Measurements from ENCODE around the gene ETNPPL. TPM values are rescaled to one million over a fixed set of nuclear protein-coding genes. Genes with fewer than 3 reads are reported as not detected.
"Not testable (repeated sequence)": the region's sequence is repeated elsewhere in the genome, so short reads cannot be mapped to it uniquely, and the experiment has no call there.

Gene ETNPPL
- polyA plus RNA-seq, 1 donor from 2014 or later = 0.45 TPM

DNA sequence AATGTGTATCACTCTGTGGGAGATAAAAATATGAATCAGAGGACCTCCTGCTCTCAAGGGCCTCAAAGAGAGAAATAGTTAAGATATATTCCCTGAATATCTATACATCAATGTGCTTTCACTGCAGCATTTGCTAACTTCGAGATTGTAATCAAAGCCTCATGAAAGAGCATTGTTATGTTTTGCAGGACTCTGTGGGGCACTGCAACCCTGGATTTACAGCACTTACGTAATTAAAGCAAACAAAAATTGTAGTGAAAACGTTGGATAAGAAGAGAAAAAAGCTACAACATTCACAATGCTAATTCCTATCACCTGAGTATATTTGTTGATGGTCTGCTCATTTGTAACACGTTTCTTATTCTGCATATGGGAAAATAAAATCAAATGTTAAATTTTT is 48.0 kb downstream of the ETNPPL start:
- no peaks in the 10 kb centered on the region for H3K27me3 ChIP-seq (ENCODE audit: insufficient read depth, low read depth, low read length)
- no peaks in the 10 kb centered on the region for H3K36me3 ChIP-seq (ENCODE audit: insufficient read depth, low read length)
- H3K27ac ChIP-seq (ENCODE audit: low read length) = no peak overlapping the region
- no peaks in the 10 kb centered on the region for H3K9me2 ChIP-seq (ENCODE audit: insufficient read depth, low read length)
- H2AFZ ChIP-seq (ENCODE audit: low read depth, low read length) = no peak overlapping the region
- H3K79me2 ChIP-seq (replicated peaks; ENCODE audit: insufficient read depth, low read length) = no peaks in the 10 kb centered on the region
- no peaks in the 10 kb centered on the region for H4K20me1 ChIP-seq (ENCODE audit: insufficient read depth)
- H3K4me3 ChIP-seq (ENCODE audit: low read length) = no peak overlapping the region
- H3K9ac ChIP-seq (ENCODE audit: low read length) = no peak overlapping the region
- H3F3A ChIP-seq (ENCODE audit: insufficient read depth, low read length, poor library complexity, severe bottlenecking) = no peaks in the 10 kb centered on the region
- H3K9me3 ChIP-seq (ENCODE audit: low read length) = no peaks in the 10 kb centered on the region
- TF ChIP-seq EP300 (conservative IDR thresholded peaks at IDR 0.05; ENCODE audit: poor library complexity, severe bottlenecking) = no peak
- no peak for TF ChIP-seq EZH2 (IDR thresholded peaks at IDR 0.05; ENCODE audit: borderline replicate concordance, insufficient read depth, low read length, poor library complexity, severe bottlenecking)
- TF ChIP-seq RAD21 (conservative IDR thresholded peaks at IDR 0.05) = no peak
- TF ChIP-seq REST (IDR thresholded peaks at IDR 0.05; ENCODE audit: borderline replicate concordance) = no peak
- TF ChIP-seq TAF1 (IDR thresholded peaks at IDR 0.05; ENCODE audit: low read depth) = no peak
- no peak for TF ChIP-seq SMC3 (conservative IDR thresholded peaks at IDR 0.05; ENCODE audit: poor library complexity)
- TF ChIP-seq POLR2AphosphoS5 (IDR thresholded peaks at IDR 0.05) = no peak
- TF ChIP-seq, protein P1, sequence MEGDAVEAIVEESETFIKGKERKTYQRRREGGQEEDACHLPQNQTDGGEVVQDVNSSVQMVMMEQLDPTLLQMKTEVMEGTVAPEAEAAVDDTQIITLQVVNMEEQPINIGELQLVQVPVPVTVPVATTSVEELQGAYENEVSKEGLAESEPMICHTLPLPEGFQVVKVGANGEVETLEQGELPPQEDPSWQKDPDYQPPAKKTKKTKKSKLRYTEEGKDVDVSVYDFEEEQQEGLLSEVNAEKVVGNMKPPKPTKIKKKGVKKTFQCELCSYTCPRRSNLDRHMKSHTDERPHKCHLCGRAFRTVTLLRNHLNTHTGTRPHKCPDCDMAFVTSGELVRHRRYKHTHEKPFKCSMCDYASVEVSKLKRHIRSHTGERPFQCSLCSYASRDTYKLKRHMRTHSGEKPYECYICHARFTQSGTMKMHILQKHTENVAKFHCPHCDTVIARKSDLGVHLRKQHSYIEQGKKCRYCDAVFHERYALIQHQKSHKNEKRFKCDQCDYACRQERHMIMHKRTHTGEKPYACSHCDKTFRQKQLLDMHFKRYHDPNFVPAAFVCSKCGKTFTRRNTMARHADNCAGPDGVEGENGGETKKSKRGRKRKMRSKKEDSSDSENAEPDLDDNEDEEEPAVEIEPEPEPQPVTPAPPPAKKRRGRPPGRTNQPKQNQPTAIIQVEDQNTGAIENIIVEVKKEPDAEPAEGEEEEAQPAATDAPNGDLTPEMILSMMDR (IDR thresholded peaks at IDR 0.05; ENCODE audit: poor library complexity, severe bottlenecking) = no peak
- TF ChIP-seq MXI1 (conservative IDR thresholded peaks at IDR 0.05; ENCODE audit: poor library complexity, severe bottlenecking) = no peak
- no peak overlapping the region for H3K4me2 ChIP-seq (ENCODE audit: low read length)

- H3K9me2 ChIP-seq (ENCODE audit: insufficient read depth, low read length); H3K4me3 ChIP-seq (ENCODE audit: low read length); H3K9me3 ChIP-seq (ENCODE audit: low read length); H3K36me3 ChIP-seq (ENCODE audit: insufficient read depth, low read length); H3K9ac ChIP-seq (ENCODE audit: low read length); H3F3A ChIP-seq (ENCODE audit: insufficient read depth, low read length, poor library complexity, severe bottlenecking); H2AFZ ChIP-seq (ENCODE audit: low read depth, low read length); H3K4me2 ChIP-seq (ENCODE audit: low read length); H4K20me1 ChIP-seq (ENCODE audit: insufficient read depth); H3K79me2 ChIP-seq (replicated peaks; ENCODE audit: insufficient read depth, low read length); H3K27me3 ChIP-seq (ENCODE audit: insufficient read depth, low read depth, low read length); H3K27ac ChIP-seq (ENCODE audit: low read length): not testable (repeated sequence)
These were observed 52.3 kb downstream of the ETNPPL start for GRCh38 chr4:108710578-108710977.

- no peaks in the 10 kb centered on the region for H3K27me3 ChIP-seq (ENCODE audit: insufficient read depth, low read depth, low read length)
- H3K4me3 ChIP-seq (ENCODE audit: low read length) = no peak overlapping the region
- H3F3A ChIP-seq (ENCODE audit: insufficient read depth, low read length, poor library complexity, severe bottlenecking) = no peaks in the 10 kb centered on the region
- H3K27ac ChIP-seq (ENCODE audit: low read length) = no peak overlapping the region
- no peaks in the 10 kb centered on the region for H4K20me1 ChIP-seq (ENCODE audit: insufficient read depth)
- H3K79me2 ChIP-seq (replicated peaks; ENCODE audit: insufficient read depth, low read length) = no peaks in the 10 kb centered on the region
- no peak overlapping the region for H2AFZ ChIP-seq (ENCODE audit: low read depth, low read length)
- no peak overlapping the region for H3K4me2 ChIP-seq (ENCODE audit: low read length)
- no peaks in the 10 kb centered on the region for H3K36me3 ChIP-seq (ENCODE audit: insufficient read depth, low read length)
- no peaks in the 10 kb centered on the region for H3K9me3 ChIP-seq (ENCODE audit: low read length)
- no peak overlapping the region for H3K9ac ChIP-seq (ENCODE audit: low read length)
- no peaks in the 10 kb centered on the region for H3K9me2 ChIP-seq (ENCODE audit: insufficient read depth, low read length)
- TF ChIP-seq, protein P1 (IDR thresholded peaks at IDR 0.05; ENCODE audit: poor library complexity, severe bottlenecking) = no peak
- TF ChIP-seq EZH2 (IDR thresholded peaks at IDR 0.05; ENCODE audit: borderline replicate concordance, insufficient read depth, low read length, poor library complexity, severe bottlenecking) = no peak
- no peak for TF ChIP-seq MXI1 (conservative IDR thresholded peaks at IDR 0.05; ENCODE audit: poor library complexity, severe bottlenecking)
- no peak for TF ChIP-seq SMC3 (conservative IDR thresholded peaks at IDR 0.05; ENCODE audit: poor library complexity)
- TF ChIP-seq TAF1 (IDR thresholded peaks at IDR 0.05; ENCODE audit: low read depth) = no peak
- TF ChIP-seq RAD21 (conservative IDR thresholded peaks at IDR 0.05) = no peak
- TF ChIP-seq REST (IDR thresholded peaks at IDR 0.05; ENCODE audit: borderline replicate concordance) = no peak
- TF ChIP-seq EP300 (conservative IDR thresholded peaks at IDR 0.05; ENCODE audit: poor library complexity, severe bottlenecking) = no peak
- TF ChIP-seq POLR2AphosphoS5 (IDR thresholded peaks at IDR 0.05) = no peak
These were observed 53.1 kb downstream of the ETNPPL start for GRCh38 chr4:108709722-108710121.

Data from neural cell (in vitro differentiated cells).